HG03196 (cell line): ENCODE measurements around the gene MEIG1.
A peak's percentile ranks its signal among the peaks of the same experiment; 100 is the strongest.
"Not testable (repeated sequence)": the region's sequence is repeated elsewhere in the genome, so short reads cannot be mapped to it uniquely, and the experiment has no call there.

Experiments used
- ATAC-seq: cut with Tn5 transposase; IDR thresholded peaks from one replicate; pipeline ENCODE4 v1.9.1; 2021; ENCODE audit not compliant: unreplicated experiment

Gene MEIG1, protein sequence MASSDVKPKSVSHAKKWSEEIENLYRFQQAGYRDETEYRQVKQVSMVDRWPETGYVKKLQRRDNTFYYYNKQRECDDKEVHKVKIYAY

DNA sequence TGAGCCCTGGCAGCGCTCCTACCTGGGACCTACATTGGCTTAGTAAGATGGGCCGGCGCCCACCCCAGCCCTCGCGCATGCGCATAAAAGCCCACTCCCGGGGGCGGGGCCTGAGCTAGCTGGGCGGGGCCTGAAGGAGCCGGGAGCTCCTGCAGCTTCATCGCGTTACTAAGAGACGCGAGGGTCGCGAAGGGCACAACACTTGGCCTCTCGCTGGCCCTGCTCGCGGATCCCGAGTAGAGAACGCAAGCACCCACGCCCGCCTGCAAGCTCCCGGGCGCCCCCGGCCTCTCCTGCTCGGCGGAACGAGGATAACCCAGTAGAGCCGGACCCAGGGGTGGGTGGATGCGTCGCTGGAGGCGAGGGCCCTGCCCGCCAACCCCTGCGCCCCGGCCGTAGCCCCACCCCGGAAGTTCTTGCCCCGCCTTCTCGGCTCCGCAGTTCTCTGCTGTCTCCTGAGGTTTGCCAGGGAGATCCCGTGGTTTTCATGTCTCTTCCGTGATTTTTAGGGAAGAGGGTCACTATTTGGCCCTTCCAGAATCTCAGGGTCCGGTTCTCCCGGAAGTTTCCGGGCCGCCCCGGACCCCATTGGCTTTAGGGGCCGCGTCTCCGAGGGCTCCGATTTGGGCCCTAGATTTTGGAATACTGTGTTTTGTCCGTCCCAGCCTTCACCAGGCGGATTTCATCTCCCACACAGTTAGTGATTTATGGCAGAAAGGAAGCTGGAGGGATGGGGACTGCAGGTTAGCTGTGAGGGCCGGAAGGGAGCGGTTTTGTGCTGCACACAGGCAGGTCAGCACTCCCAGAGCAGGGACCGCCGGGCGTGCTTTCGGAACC is at the start of gene MEIG1:
MEIG1 (plus strand) TSS at position 168 of the 837 bp plus-strand sequence. CDS start 7,081 bp downstream, outside the sequence.
- peak; percentile 79 for ATAC-seq

DNA sequence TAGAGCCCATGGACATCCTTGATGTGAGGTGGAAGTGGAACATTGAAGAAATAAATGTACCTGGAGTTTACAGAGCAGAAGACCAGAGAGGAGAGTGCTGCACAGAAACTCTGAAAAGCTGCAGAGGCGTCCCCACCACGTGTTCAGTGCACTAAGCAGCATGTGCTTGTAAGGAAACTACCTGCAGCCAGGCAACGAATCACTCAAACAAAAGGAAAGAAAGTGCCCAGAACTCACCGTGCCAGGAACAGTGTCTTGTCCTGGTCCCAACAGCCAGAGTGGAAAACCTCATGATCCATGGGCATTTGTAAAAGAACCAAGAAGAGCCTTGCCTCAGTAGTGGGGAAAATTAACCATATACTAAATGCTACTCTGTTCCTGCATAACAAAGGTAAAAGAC is 48.2 kb upstream of the MEIG1 start:
- no peak for ATAC-seq

DNA sequence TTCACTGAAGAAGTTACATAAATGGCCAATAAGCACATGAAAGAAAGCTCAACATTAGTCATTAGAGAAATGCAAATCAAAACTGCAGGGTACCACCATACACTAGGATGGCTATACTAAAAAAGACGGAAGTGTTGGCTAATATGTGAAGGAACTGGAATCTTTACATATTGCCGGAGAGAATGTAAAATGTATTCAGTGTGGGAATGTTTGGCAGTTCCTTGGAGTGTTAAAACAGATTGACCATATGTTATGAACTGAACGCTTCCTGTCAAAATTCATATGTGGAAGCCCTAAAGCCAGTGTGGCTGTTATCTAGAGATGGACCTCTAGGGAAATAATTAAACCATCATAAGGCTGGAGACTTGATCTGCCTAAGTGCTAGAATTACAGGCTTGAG is 47.4 kb upstream of the MEIG1 start:
- ATAC-seq, result no peak

DNA sequence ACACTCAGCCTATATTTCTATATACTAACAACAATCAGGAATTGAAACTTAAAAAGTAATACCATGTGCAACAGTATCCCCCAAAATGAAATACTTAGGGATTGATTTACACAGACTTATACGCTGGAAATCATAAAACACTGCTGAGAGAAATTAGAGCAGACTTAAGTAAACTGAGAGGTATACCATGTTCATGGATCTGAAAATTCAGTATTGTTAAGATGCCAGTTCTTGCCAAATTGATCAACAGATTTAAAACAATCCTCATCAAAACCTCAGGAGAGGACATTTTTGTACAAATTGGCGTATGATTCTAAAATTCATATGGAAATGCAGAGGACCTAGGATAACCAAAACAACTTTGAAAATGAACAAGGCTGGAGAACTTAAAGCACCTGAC is 42.6 kb upstream of the MEIG1 start:
- ATAC-seq, result no peak

DNA sequence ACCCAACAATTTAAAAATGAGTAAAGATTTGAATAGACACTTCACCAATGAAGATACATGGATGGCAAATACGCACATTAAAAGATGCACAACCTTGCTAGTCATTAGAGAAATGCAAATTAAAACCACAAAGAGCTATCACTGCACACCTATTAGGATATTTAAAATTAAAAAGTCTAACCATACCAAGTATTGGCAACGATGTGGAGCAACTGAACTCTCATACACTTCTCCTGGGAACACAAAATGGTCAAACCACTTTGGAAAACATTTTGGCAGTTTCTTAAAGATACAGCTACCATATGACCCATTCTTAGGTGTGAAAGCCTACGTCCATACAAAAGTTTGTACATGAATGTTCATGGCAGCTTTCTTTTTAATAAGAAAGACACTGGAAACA is 41.4 kb upstream of the MEIG1 start:
- ATAC-seq, result no peak

DNA sequence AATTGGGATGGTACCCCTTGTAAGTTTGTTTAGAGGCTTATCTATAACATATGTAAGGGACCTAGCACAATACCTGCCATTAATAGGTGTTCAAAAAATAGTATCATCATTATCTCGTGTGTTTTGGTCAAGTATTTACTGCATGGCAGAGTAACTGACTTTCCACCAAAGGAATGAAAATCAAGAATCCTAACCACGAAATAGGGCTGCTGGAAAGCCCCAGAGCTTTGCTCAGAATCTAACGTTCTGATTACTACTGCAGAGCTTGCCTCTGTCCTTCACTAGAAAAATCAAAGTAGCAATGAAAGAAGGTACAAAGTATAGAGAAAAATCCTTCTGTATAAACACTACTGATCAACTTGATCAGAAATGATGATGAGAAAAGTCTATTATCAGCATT is 40.2 kb upstream of the MEIG1 start:
- ATAC-seq, result no peak

DNA sequence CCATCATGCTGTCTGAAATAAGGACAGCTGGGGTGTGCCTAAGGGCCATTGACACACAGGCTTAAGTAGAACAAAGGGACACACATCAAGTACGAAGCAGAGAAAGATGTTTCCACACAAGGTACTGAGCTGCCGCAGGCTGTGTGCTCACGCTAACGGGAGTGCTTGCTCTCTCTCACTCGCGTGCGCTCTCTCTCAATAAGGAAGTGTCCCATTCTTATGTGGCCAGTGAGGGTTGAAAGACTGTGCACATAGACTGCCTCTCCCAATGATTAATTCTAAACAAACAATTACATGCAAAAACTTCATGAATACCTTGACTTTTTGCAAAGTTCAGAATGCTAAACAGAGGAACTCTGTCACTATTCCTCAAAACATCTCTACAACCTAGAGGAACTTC is 35.2 kb upstream of the MEIG1 start:
- no peak for ATAC-seq

DNA sequence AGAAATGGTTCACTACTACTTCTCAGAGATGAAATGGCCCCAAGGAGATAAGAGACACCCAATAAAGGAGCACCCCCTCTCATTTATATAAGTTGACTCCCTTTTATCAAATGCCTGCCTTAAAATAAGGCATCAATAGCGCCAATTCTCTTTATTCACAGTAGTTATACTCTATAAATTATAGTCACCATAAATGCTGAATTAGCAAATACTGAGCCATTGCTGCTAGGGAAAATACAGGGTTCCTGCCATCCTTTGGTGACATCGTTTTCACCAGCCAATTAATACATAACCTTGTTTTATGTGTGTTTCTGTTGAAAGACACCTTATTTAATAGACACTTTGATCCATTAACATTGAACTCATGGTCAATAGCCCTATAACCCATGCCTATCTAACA is 33.9 kb upstream of the MEIG1 start:
- no peak for ATAC-seq

DNA sequence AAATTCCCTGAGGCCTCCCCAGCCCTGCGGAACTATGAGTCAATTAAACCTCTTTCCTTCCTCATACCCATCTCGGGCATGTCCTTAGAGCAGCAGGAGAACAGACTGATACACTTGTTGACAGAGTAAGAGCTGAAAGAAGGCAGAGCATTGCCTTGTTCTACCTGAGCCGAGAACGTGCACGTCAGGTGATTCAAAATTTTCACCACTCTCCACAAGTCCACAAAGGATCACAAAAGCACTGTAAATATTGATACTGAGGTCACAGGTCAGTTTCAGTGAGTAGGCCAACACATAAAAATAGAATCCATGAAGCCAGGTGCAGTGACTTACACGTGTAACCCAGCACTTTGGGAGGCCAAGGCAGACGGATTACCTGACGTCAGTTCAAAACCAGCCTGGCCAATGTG is 33.1 kb upstream of the MEIG1 start:
- no peak for ATAC-seq

DNA sequence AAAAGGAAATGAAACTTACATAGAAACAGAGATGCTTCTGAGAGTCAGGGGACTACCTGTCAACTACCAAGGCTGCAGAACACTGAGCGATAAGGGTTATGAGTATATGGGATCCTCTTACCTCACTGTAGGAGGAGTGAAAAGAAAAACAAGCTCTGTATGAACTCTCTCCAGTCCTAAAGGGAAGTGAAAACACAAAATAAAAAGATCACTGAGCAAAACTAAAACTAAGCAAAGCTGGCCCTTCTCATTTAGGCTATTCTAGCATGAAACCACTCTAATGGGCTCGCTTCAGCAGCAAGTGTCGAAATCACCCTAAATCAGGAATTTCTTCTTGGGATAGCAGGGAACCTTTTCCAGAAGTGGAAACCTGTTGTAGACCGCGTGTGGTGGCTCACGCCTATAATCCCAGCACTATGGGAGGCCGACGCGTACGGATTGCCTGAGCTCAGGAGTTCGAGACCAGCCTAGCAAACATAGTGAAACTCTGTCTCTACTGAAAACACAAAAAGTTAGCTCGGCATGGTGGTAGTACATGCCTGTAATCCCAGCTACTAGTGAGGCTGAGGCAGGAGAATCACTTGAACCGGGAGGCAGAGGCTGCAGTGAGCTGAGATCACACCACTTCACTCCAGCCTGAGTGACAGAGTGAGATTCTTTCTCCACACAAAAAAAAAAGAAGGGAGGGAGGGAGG is 32.3 kb upstream of the MEIG1 start:
- ATAC-seq, result peak; percentile 91

DNA sequence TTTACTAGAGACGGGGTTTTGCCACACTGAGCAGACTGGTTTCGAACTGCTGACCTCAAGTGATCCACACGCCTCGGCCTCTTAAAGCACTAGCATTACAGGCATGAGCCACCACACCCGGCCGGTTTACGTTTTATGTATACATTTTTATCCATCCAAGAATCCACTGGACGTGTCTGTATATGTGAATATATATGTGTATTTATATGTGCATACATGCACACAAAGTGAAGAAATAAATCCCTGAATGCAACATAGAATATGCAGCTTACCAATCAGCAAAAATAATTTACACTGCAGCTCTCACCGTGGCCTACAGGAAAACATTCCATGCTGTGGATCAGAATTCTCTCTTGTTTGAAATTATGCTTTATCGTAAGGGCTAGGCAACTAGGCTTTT is 28.6 kb upstream of the MEIG1 start:
- no peak for ATAC-seq

DNA sequence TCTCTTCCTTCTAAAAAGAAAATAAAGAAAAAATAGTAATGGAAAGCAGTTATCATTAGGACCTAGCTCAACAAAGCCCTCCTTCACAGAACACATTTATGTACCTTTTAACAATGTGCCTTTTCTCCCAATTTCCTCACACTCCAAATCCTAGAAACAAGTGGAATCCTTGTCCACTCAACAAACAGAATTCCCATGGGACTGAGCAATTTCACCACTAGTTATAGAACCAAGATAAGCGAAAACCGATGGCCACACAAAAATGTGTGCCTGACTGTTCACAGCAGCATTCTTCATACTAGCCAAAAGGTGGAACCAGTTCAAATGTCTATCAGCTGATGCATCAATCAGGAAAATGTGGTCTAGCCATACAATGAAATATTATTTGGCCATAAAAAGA is 22.6 kb upstream of the MEIG1 start:
- ATAC-seq, result no peak

DNA sequence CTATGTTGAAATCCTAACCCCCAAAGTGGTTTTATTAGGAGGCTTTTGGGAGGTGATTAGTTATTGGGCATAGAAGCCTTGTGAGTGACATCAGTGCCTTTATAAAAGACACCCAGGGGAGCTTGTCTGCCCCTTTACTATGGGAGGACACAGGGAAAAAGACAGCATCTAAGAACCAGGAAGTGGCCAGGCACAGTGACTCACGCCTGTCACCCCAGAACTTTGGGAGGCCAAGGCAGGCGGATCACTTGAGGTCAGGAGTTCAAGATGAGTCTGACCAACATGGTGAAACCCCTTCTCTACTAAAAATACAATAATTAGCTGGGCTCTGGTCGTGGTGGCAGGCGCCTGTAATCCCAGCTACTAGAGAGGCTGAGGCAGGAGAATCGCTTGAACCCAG is 20.2 kb upstream of the MEIG1 start:
- not testable (repeated sequence) for ATAC-seq

DNA sequence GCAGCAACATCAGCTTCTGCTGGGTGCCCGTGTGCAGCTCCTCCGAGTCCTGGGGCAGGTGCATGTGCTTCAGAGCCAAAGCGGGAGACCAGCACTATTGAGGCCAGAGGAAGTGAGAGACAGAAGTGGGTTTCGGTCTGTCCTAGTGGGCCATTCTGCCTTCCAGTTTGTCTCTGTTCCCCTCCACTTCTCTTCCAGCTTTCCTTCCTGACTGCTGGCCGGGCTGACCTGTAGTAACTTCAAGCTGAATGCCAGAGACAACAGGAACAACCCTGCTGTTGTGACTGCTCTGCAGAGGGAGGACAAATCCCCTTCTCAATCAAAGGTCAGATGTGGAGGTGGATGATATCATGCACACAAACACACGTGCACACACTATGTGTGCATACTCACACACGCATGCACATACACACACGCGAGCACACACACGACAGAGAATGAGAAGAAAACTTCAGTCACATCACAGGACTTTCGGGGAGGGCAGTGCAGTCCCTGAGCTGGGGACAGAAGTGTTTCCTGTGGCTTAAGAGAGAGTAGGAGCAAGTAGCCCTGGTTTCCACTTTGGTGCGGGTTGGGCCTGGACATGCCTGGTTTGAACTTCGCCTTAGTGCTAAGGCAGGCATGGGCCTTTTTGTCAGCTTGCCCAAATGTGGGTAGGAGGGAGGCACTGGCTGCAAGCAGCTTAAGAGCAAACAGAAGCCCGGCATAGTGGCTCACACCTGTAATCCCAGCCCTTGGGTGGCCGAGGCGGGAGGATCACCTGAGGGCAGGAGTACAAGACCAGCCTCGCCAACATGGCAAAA is 16.8 kb upstream of the MEIG1 start:
- ATAC-seq, result peak; percentile 77

DNA sequence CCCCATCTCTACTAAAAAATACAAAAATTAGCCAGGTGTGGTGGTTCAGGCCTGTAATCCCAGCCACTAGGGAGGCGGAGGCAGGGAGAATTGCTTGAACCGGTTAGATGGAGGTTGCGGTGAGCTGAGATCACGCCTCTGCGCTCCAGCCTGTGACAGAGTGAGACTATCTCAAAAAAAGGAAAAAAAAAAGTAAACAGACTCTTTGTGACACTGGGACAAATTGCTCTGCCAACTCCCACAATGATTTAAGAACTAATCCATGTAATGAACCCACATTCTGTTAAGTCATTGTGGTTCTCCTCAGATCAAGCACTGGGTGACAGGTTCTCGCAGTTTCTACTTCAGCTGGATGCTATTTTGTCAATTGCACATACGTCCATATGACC is 16.2 kb upstream of the MEIG1 start:
- ATAC-seq, result not testable (repeated sequence)

DNA sequence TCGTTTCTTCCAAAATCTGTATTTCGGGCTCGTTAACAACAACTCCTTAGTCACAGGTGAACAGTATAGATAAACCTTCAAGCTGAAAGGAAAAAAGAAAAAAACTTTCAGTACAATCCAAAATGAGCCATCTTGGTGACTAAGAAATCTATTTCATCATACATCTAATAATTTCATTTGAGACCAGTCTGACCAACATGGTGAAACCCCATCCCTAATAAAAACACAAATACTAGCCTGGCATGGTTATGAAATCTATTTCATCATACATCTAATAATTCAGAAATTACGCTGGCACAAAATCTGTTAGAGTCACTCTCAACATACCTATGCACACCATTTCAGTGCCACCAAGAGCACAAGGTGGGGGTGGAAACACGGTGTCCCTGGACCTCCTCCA is 14.1 kb upstream of the MEIG1 start:
- no peak for ATAC-seq

DNA sequence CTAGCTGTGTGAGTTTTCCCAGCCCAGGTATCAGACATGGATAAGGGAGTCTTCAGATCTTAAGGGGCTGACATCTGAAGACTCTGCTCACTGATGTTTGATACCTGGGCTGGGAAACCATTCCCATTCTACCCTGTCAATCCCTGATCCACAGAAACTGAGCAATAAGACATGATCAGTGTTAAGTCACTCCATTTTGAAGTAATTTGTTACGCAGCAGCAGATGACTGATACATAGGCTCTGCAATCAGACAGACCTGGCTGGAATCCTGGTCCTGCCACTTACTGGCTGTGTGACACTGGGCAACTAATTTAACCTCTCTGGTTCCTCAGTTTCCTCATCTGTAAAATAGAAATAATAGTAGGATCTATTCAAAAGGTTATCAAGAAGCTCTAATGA is 11.9 kb upstream of the MEIG1 start:
- ATAC-seq, result no peak

DNA sequence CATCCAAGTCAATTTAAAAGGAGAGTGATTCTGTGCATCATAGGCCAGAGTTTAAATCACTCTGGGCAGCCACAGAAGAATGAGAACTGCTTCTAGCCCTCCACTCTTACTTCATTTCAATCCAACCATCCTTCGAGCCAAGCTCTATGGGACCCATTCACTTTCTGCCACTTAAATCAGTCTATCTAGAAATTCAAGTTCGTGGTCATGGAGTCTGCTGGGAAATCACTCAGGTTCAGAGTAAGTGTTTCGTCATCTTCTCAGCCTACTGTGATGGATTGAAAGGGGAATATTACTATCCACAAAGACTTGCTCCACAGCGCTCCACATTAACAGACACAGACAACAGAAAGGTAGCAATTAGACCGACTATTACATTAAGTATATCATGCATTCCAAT is 9.9 kb upstream of the MEIG1 start:
- ATAC-seq, result no peak

DNA sequence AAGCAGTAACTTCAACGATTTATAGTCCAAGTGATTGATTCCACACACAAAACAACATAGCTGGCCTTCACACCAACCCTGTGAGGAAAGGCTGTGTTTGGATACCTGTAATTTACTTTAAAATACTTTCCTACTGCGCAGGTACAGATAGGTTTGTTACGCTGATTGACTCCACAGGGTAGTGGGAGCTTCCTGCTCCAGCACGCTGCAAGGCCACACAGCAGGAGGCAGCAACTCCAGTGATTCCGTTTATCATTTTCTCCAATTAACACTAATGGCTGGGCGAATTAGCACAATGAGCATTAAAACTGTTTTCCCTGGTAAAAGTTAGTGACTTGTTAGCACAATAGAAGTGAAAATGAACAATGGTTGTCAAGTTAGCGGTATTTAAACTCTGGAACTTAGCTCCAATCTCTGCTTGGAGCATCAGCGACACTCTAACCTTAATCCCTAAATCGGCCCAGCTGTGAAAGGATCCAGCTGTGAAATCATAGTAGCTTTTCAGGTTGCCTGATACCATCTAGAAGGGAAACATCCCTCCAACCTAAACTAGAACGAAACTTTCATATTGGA is 6.3 kb upstream of the MEIG1 start:
- ATAC-seq, result no peak

DNA sequence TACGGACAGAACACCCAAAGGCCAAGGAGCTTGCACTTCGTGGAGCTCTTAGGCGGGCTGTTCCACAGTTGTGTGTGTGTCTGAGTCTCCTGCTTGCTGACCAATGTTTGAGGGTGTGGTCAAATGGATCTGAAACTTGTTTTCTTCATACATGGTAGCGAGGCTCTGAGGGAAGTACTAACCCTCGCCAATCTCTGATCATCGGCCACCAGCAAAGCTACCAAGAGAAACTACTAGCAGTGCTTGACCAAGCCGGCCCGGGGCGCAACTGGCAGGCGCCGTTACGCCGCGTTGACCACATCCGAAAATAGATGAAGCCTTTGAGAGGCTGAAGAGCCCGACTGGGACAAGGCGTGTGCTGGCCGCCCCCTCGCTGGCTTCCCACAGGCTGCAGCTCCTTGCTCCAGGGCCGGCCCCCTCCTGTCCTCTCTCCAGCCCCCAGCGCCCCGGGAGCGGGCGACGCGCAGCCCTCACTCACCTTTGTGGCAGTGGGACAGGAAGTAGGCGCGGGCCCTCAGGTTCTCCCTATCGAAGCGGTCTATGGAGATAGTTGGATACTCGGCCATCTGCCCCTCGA is 5.7 kb upstream of the MEIG1 start:
- peak; percentile 33 for ATAC-seq
